A673 (cell line): ENCODE measurements around the gene SBF2. TPM values are rescaled to one million over a fixed set of nuclear protein-coding genes. Genes with fewer than 3 reads are reported as not detected.

ENCODE experiments used
- BruUV-seq: library from RNA; stranded (reverse); fragments of 400-500 nt; replicated peaks from 2 replicates; lab custom pipeline; 2021; lab: Mats Ljungman, UMichigan
- CTCF ChIA-PET: fragments of 300-600 bp; sonication (Branson Sonifier 250); formaldehyde crosslinking; loops from one replicate; lab custom pipeline; 2022; ENCODE audit warnings: antibody characterized with exemption; lab: Charles Lee
- POLR2A ChIA-PET: fragments of 300-600 bp; sonication (Branson Sonifier 250); formaldehyde crosslinking; loops from one replicate; lab custom pipeline; 2022; ENCODE audit warnings: antibody characterized with exemption; ENCODE audit not compliant: low non-redundant PET; lab: Charles Lee
- DNase-seq: peaks from one replicate; pipeline ENCODE4 v3.0.0-alpha.2; 2015; ENCODE audit warnings: low spot score
- H3K27ac ChIP-seq: fragments of 200-600 bp; sonication (generic); 2 replicates; pipeline ENCODE4 v1.5.1; 2016; ENCODE audit warnings: mixed run types, low read depth, mild to moderate bottlenecking, mixed read lengths, antibody characterized with exemption, low read length; ENCODE audit not compliant: poor library complexity, severe bottlenecking
- H3K27me3 ChIP-seq: fragments of 200-600 bp; sonication (generic); replicated peaks from 2 replicates; pipeline ENCODE4 v1.6.1; 2017; ENCODE audit warnings: mixed run types, low read depth, mild to moderate bottlenecking, mixed read lengths, antibody characterized with exemption, low read length; ENCODE audit not compliant: insufficient read depth, poor library complexity
- H3K36me3 ChIP-seq: fragments of 200-600 bp; sonication (generic); 2 replicates; pipeline ENCODE4 v1.6.1; 2016; ENCODE audit warnings: mixed run types, mild to moderate bottlenecking, mixed read lengths, antibody characterized with exemption, low read length; ENCODE audit not compliant: insufficient read depth, poor library complexity, severe bottlenecking
- H3K4me1 ChIP-seq: fragments of 200-600 bp; sonication (generic); 2 replicates; pipeline ENCODE4 v1.6.1; 2017; ENCODE audit warnings: mixed run types, mild to moderate bottlenecking, mixed read lengths, antibody characterized with exemption, low read length; ENCODE audit not compliant: insufficient read depth, poor library complexity, severe bottlenecking
- H3K4me3 ChIP-seq: fragments of 200-600 bp; sonication (generic); 2 replicates; pipeline ENCODE4 v1.5.1; 2016; ENCODE audit warnings: low read depth, mixed run types, mild to moderate bottlenecking, mixed read lengths, low read length; ENCODE audit not compliant: poor library complexity, severe bottlenecking
- H3K9me3 ChIP-seq: fragments of 200-600 bp; sonication (generic); 2 replicates; pipeline ENCODE4 v1.6.1; 2016; ENCODE audit warnings: mixed run types, low read depth, mild to moderate bottlenecking, mixed read lengths, antibody characterized with exemption, low read length; ENCODE audit not compliant: poor library complexity, severe bottlenecking
- EZH2 ChIP-seq: fragments of 200-600 bp; sonication (generic); IDR thresholded peaks from 2 replicates; pipeline ENCODE4 v1.6.1; 2017; ENCODE audit warnings: borderline replicate concordance, low read depth, mild to moderate bottlenecking, mixed read lengths, antibody characterized with exemption, low read length; ENCODE audit not compliant: poor library complexity, severe bottlenecking
- intact Hi-C: fragments of 100-400 bp; cut with micrococcal nuclease; formaldehyde crosslinking; loops from one replicate; pipeline ENCODE4 v1.10.0; 2022; ENCODE audit not compliant: unreplicated experiment
- total RNA-seq: library from RNA; stranded (reverse); gene quantifications from 2 replicates; pipeline ENCODE4 v1.2.3, GENCODE V29; 2021
- TF ChIP-seq, protein P1 (sequence below): fragments of 300-800, 200-600 bp; sonication (generic); conservative IDR thresholded peaks from 2 replicates; pipeline ENCODE4 v1.5.1; 2017; ENCODE audit warnings: low read depth, mild to moderate bottlenecking, antibody characterized with exemption, low read length, moderate library complexity, mixed read lengths

SBF2 gene
- total RNA-seq, 1 experiment from 2014 or later = 31.8 TPM

GRCh38 chr11:9982796-9983579 is 311.0 kb downstream of the SBF2 start:
- H3K27me3 ChIP-seq = no peaks in the 10 kb centered on the region
- no peaks in the 10 kb centered on the region for H3K36me3 ChIP-seq
- ChIA-PET POLR2A (interaction anchor here (0.6 kb wide), 4 partner anchors 154 to 836 kb away, joined by 3 to 4 read pairs (median 4); no protein-coding TSS in a partner anchor), CTCF (interaction anchor here (0.8 to 1.4 kb wide), 2 partner anchors 10 to 321 kb away, joined by 3 to 4 read pairs; no protein-coding TSS in a partner anchor)
- peaks cover 11% of the 10 kb centered on the region for H3K4me1 ChIP-seq
- intact Hi-C loops = no loop called here
- H3K27ac ChIP-seq = peak overlapping the region; percentile 80
- H3K4me3 ChIP-seq = no peak overlapping the region
- DNase-seq = peak; percentile 76
- BruUV-seq = no TSS peak
- H3K9me3 ChIP-seq = no peaks in the 10 kb centered on the region
- TF ChIP-seq, protein P1, sequence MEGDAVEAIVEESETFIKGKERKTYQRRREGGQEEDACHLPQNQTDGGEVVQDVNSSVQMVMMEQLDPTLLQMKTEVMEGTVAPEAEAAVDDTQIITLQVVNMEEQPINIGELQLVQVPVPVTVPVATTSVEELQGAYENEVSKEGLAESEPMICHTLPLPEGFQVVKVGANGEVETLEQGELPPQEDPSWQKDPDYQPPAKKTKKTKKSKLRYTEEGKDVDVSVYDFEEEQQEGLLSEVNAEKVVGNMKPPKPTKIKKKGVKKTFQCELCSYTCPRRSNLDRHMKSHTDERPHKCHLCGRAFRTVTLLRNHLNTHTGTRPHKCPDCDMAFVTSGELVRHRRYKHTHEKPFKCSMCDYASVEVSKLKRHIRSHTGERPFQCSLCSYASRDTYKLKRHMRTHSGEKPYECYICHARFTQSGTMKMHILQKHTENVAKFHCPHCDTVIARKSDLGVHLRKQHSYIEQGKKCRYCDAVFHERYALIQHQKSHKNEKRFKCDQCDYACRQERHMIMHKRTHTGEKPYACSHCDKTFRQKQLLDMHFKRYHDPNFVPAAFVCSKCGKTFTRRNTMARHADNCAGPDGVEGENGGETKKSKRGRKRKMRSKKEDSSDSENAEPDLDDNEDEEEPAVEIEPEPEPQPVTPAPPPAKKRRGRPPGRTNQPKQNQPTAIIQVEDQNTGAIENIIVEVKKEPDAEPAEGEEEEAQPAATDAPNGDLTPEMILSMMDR = 0 out of 2 replicates have a peak, but pooled peaks have one; percentile 16
- no peak for TF ChIP-seq EZH2

DNA sequence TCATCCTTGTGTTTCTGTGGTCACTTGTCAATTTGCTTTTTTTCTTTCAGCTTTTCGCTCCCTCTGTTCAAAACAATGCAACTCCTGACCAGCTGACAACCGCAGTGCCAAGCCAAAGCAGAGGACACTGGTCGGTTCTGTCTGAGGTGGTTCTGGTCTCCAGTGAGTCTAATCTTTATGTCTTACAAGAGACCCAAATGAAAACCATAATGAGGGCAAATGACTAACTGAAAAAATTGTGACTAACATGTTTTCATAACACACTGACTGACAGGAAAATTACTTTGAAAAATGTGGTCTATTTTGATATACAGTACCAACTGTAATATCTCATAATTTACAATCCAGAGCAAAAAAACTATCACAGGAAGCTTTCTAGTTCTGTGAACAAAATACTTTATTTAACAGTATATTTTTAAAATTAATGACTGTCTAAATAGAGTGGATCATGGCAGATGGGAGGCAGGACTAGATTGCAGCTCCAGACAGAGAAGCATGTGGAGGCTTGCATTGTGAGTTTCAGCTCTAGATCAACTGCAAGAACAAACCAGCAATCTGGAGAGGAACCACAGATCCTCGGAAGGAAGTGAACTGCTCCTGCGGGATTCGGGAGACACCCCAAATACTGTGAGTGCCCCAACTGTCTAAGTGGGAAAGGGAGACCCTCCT is 311.8 kb downstream of the SBF2 start:
- CTCF ChIA-PET = interaction anchor here (0.8 to 1.4 kb wide), 2 partner anchors 9 to 322 kb away, joined by 3 to 4 read pairs; no protein-coding TSS in a partner anchor
- Histone ChIP-seq H3K4me1 (peaks cover 11% of the 10 kb centered on the region), H3K27ac (peak overlapping the region; percentile 80), H3K9me3 (no peaks in the 10 kb centered on the region), H3K4me3 (no peak overlapping the region), H3K36me3 (no peaks in the 10 kb centered on the region), H3K27me3 (no peaks in the 10 kb centered on the region)
- BruUV-seq = no TSS peak
- TF ChIP-seq, protein P1 = no peak
- no peak for TF ChIP-seq EZH2
- POLR2A ChIA-PET = interaction anchor here (0.6 kb wide), 5 partner anchors 153 to 835 kb away, joined by 3 to 4 read pairs (median 3); no protein-coding TSS in a partner anchor
- no peak for DNase-seq
- intact Hi-C loops = no loop called here

DNA sequence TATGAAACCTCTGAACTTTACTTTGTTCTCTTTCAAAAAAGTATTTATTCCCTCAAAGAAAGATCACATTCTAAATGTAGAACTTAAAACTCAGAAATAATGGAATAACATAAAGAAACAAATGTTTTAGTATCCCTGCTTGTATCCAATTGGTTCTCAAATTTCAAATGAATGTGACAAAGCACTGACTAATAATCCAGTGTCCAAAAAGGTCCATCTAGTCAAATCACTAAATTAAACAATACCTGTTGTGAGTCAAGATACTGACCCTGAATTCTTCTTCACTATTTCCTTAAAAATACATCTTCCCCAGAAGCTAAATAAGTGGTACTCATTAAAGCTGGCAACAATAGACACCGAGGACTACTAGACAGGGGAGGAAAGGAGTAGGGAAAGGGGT is 313.1 kb downstream of the SBF2 start:
- Histone ChIP-seq H3K27me3 (no peaks in the 10 kb centered on the region), H3K4me3 (no peak overlapping the region), H3K9me3 (no peaks in the 10 kb centered on the region), H3K36me3 (no peaks in the 10 kb centered on the region), H3K27ac (no peak overlapping the region), H3K4me1 (peaks cover 11% of the 10 kb centered on the region)
- ChIA-PET POLR2A (no interaction called here), CTCF (no interaction called here)
- intact Hi-C loops = no loop called here
- no peak for TF ChIP-seq EZH2
- TF ChIP-seq, protein P1 = no peak
- BruUV-seq = no TSS peak
- DNase-seq = no peak
